Measurements from ENCODE around the gene DVL3.
"Not testable (repeated sequence)": the region's sequence is repeated elsewhere in the genome, so short reads cannot be mapped to it uniquely, and the experiment has no call there.

DVL3 gene

DNA sequence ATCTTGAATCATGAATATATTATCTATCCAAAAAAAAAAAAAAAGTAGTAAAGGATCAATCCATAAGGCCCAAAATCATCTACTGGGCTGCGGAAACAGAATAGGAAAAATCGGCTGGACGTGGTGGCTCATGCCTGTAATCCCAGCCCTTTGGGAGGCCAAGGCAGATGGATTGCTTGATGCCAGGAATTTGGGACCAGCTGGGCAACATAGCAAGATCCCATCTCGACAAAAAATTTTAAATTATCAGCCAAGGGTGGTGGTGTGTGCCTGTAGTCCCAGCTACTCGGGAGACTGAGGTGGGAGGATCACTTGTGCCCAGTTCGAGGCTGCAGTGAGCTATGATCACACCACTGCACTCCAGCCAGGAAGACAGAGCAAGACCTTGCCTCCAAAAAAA lies 6.1 kb upstream of the DVL3 start:
- no peak overlapping the region for H3K4me3 ChIP-seq (ENCODE audit: low read length)
- DNase-seq (ENCODE audit: low read depth, low spot score): no peak

- DNase-seq (ENCODE audit: low read depth, low spot score); H3K4me3 ChIP-seq (ENCODE audit: low read length): not testable (repeated sequence)
Measured at GRCh38 chr3:184149770-184150169, 5.4 kb upstream of the DVL3 start.

- DNase-seq (ENCODE audit: low read depth, low spot score): no peak
- peak overlapping the region; percentile 61 for H3K4me3 ChIP-seq (ENCODE audit: low read length)
Measured at GRCh38 chr3:184155644-184156521, 706 bp downstream of the DVL3 start.

DNA sequence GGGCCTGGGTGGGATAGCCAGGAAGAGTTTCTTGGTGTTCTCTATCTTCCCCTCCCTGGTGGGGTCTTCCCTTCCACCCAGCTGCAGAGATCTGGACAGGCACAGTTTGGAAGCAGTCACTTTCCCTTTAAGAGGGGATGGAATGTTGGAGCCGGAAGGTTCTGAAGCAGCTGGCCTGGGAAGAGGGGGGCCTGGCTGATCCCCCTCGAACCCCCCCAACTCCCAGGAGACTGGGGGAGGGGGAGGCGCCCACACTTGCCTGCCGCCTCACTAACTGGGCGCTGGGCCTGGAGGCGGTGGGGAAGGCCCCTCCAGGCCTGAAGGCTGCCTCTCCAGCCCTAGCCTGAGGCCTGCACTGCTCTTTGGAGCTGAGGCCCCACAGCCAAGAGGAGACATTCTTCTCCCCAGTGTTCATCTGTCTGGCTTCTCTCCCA lies 1.4 kb downstream of the DVL3 start:
- DNase-seq (ENCODE audit: low read depth, low spot score): no peak
- peak overlapping the region; percentile 61 for H3K4me3 ChIP-seq (ENCODE audit: low read length)

DNA sequence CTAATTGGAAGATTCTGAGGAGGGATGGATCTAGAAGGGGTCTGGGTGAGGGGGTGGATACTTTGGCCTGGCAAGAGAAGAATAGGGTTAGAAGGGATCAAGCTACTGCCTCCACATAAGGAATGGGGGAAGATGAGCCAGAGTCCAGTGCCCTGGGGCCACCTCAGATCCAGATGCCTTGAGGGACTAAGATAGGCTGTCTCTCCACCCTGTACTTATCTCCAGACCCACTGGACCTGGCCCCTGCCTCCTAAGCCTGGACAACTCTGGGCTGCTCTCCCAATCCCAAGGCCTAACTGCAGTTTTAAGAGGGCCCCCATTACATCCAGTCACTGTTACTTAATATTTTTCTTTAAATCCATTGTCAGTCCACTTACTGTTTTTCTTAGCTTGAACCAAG lies 2.0 kb downstream of the DVL3 start:
- no peak for DNase-seq (ENCODE audit: low read depth, low spot score)

GRCh38 chr3:184158404-184158803 lies 3.2 kb downstream of the DVL3 start:
- no peak for DNase-seq (ENCODE audit: low read depth, low spot score)
- no peak overlapping the region for H3K4me3 ChIP-seq (ENCODE audit: low read length)

More for the DNA sequence above, 2.0 kb downstream of the DVL3 start:
- no peak overlapping the region for H3K4me3 ChIP-seq (ENCODE audit: low read length)

- DNase-seq (ENCODE audit: low read depth, low spot score): no peak
- H3K4me3 ChIP-seq (ENCODE audit: low read length): no peak overlapping the region
Measured at GRCh38 chr3:184160456-184160855, 5.3 kb downstream of the DVL3 start.

GRCh38 chr3:184162571-184163070 lies 7.4 kb downstream of the DVL3 start:
- H3K4me3 ChIP-seq (ENCODE audit: low read length); DNase-seq (ENCODE audit: low read depth, low spot score): not testable (repeated sequence)

GRCh38 chr3:184164648-184165330 lies 9.6 kb downstream of the DVL3 start:
- DNase-seq (ENCODE audit: low read depth, low spot score): no peak
- H3K4me3 ChIP-seq (ENCODE audit: low read length): no peak overlapping the region

DNA sequence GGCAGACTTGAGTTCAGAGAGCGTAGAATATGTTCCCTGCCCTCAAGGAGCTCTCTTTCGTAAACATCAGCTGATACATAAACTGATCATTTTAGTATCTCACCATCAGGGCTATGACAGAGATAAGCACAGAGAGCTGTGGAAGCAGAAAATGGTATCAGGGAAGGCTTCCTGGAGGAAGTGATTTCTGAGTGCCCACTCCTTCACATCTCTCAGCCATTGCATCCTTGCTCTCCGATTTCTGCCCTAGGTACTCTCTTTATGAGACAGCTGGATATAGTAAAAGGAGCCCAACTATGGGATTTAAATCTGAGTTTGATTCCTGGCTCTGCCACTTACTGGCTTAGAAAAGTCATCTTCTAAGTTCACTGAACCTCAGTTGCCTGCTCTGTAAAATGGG lies 10.4 kb downstream of the DVL3 start:
- DNase-seq (ENCODE audit: low read depth, low spot score): no peak
- no peak overlapping the region for H3K4me3 ChIP-seq (ENCODE audit: low read length)

DNA sequence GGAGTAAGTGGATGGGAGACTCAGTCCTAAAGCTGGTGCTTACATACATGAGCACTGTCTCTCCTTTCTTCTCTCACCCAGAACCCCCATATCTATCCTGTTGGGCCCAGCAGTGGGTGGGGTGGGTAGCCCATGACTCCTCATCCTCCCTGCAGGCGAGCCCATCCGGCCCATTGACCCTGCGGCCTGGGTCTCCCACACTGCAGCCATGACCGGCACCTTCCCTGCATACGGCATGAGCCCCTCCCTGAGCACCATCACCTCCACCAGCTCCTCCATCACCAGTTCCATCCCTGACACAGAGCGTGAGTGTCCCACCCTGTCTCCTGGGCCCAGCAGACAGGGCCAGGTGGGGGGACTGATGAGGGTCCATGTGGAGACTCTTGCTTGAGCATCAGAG lies 11.5 kb downstream of the DVL3 start:
- no peak for DNase-seq (ENCODE audit: low read depth, low spot score)
- H3K4me3 ChIP-seq (ENCODE audit: low read length): no peak overlapping the region

DNA sequence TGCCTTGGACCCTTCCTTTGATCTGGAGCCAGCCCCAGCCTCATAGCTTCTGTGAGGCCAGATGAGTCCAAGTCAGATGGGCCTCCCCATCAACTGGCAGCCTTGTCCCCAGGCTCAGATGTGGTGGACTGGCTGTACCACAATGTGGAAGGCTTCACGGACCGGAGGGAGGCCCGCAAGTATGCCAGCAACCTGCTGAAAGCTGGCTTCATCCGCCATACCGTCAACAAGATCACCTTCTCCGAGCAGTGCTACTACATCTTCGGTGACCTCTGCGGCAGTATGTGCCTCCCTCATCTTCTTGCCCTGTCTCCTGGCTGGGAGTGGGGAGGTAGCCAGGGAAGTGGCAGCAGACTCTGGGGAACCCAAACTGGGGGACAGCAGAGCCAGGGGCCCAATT lies 12.6 kb downstream of the DVL3 start:
- no peak overlapping the region for H3K4me3 ChIP-seq (ENCODE audit: low read length)

GRCh38 chr3:184168363-184169120 lies 13.4 kb downstream of the DVL3 start:
- DNase-seq (ENCODE audit: low read depth, low spot score): no peak
- no peak overlapping the region for H3K4me3 ChIP-seq (ENCODE audit: low read length)

More for the DNA sequence above, 12.6 kb downstream of the DVL3 start:
- no peak for DNase-seq (ENCODE audit: low read depth, low spot score)

DNA sequence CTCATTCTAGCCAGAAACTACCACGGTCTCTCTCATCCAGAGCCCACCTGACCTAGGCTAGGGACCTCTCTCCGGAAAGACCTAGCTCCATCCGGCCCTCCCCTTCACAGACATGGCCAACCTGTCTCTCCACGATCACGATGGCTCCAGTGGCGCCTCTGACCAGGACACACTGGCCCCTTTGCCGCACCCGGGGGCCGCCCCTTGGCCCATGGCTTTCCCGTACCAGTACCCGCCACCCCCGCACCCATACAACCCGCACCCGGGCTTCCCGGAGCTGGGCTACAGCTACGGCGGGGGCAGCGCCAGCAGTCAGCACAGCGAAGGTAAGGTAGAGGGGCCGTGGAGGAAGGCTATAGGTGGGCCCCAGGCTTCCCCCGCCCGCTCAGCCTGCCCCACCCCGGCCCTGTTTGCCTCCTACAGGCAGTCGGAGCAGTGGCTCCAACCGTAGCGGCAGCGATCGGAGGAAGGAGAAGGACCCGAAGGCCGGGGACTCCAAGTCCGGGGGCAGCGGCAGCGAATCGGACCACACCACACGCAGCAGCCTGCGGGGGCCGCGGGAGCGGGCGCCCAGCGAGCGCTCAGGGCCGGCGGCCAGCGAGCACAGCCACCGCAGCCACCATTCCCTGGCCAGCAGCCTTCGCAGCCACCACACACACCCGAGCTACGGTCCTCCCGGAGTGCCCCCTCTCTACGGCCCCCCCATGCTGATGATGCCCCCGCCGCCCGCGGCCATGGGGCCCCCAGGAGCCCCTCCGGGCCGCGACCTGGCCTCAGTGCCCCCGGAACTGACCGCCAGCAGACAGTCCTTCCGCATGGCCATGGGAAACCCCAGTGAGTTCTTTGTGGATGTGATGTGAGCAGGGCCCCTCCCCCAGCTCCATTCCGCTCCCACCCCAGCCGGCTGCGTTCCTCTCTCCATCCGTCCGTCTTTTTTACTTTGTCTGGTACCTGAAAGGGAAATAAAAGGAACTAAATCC lies 15.0 kb downstream of the DVL3 start:
- no peak for DNase-seq (ENCODE audit: low read depth, low spot score)

DNA sequence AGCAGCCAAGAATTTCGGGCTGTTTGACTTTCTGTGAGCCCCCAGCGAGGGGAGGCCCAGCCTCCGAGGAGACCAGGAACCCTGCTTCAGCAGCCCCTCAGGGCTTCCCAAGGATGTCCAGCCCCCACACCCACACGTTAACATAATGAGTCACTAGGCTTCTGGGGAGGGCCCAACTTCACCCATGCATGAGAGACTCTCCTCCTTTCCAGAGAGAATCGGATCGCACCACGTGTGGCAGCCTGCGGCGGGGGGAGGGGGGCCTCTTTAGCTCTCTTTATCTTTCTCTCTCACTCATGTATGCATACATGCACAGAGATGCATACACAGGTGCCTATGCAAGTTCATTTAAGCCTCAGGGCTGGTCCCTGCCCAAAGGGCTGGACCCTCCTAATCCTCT lies 16.4 kb downstream of the DVL3 start:
- DNase-seq (ENCODE audit: low read depth, low spot score): no peak
- H3K4me3 ChIP-seq (ENCODE audit: low read length): no peak overlapping the region

More for the DNA sequence above, 15.0 kb downstream of the DVL3 start:
- H3K4me3 ChIP-seq (ENCODE audit: low read length): no peak overlapping the region

DNA sequence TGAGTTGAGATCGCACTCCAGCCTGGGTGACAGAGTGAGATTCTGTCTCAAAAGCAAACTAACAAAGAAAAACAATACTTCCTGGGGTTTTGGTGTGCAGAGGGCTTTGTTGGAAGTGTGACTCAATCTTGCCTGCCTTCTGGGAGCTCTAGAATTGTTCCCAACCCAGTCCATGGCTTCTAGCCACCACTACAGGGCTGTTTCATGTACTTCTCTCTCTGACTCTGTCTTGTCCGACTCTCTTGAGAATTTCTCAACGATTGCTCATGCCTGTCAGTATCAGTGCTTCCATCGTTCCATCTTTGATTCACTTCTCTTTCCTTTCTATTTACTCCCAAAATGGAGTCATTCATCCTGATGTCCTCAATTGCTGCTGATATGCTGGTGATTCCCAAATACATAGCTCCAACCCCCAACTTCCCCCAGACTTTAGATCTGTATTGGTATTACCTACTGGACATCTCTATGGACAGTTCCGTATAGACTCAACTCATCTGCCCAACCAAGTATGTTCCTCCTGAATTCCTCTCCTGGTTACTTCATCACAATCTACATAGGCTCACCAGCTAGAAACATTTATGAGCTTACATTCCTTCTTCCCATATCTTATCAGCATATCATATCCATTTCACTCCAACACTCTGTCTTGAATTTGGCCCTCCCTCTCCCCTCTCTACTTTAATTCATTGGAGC lies 17.6 kb downstream of the DVL3 start:
- no peak overlapping the region for H3K4me3 ChIP-seq (ENCODE audit: low read length)
- no peak for DNase-seq (ENCODE audit: low read depth, low spot score)

DNA sequence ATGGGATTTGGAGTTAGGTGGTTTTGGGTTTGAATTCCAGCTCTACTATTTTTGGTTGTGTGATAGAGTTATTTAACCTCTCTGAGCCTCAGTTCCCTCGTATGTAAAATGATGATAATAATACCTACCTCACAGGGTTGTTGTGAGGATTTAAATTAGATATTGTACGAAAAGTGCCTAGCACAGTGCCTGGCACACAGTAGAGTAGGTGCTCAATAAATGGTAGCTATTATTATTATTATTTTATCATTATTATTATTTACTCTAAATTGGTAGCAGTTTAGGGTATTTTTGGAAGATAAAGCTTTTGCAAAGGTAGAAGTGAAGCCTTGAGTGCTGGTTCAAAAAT lies 18.2 kb downstream of the DVL3 start:
- DNase-seq (ENCODE audit: low read depth, low spot score): no peak
- no peak overlapping the region for H3K4me3 ChIP-seq (ENCODE audit: low read length)

DNA sequence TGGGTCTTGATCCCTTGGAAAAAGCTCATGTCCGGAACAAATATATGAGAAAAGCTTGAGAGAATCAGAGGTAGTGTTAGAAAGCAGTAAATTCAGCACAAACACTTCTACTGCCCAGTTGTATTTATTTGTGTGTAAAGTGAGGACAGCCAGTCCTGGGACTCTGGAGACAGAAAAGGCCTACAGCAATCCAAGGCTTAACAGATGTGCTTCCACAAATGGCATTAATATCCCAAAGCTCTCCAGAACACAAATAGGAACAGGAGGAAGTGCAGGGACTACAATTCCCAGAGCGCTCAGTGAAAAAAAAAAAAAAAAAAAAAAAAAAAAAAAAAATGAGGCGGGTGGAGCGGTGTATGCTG lies 19.1 kb downstream of the DVL3 start:
- DNase-seq (ENCODE audit: low read depth, low spot score): no peak
- H3K4me3 ChIP-seq (ENCODE audit: low read length): peak overlapping the region; percentile 30

Measured in Jurkat, Clone E6-1 (cell line).